Neural cell (in vitro differentiated cells): ENCODE measurements around the gene DEF6. TPM values are rescaled to one million over a fixed set of nuclear protein-coding genes. Genes with fewer than 3 reads are reported as not detected.

ENCODE experiments used
- H2AFZ ChIP-seq: fragments of 200-600, 300-800 bp; sonication (generic), shearing (Covaris generic); 2 replicates; pipeline ENCODE4 v1.6.0; 2014; ENCODE audit warnings: low read depth, mild to moderate bottlenecking, antibody characterized with exemption, low read length, moderate library complexity
- H3F3A ChIP-seq: fragments of 200-600 bp; shearing (Covaris generic); 2 replicates; pipeline ENCODE4 v1.6.1; 2016; ENCODE audit warnings: mild to moderate bottlenecking, moderate library complexity, mixed read lengths, antibody characterized with exemption, low read length; ENCODE audit not compliant: insufficient read depth, poor library complexity, severe bottlenecking
- H3K27ac ChIP-seq: fragments of 200-600, 300-800 bp; sonication (generic), shearing (Covaris generic); 2 replicates; pipeline ENCODE4 v1.5.1; 2014; ENCODE audit warnings: mild to moderate bottlenecking, low read length, moderate library complexity
- H3K27me3 ChIP-seq: fragments of 300-800, 200-600 bp; sonication (generic), shearing (Covaris generic); 2 replicates; pipeline ENCODE4 v1.6.0; 2014; ENCODE audit warnings: mild to moderate bottlenecking, low read depth, low read length, moderate library complexity; ENCODE audit not compliant: insufficient read depth
- H3K36me3 ChIP-seq: fragments of 300-800, 200-600 bp; sonication (generic), shearing (Covaris generic); 2 replicates; pipeline ENCODE4 v1.5.1; 2014; ENCODE audit warnings: mild to moderate bottlenecking, antibody characterized with exemption, low read length, moderate library complexity; ENCODE audit not compliant: insufficient read depth
- H3K4me2 ChIP-seq: fragments of 300-800, 200-600 bp; sonication (generic), shearing (Covaris generic); 2 replicates; pipeline ENCODE4 v1.6.0; 2014; ENCODE audit warnings: mild to moderate bottlenecking, low read length
- H3K4me3 ChIP-seq: fragments of 300-800, 200-600 bp; sonication (generic), shearing (Covaris generic); 2 replicates; pipeline ENCODE4 v1.5.1; 2014; ENCODE audit warnings: mild to moderate bottlenecking, low read length, moderate library complexity
- H3K79me2 ChIP-seq: fragments of 200-600 bp; shearing (Covaris generic); replicated peaks from 2 replicates; pipeline ENCODE4 v1.6.0; 2014; ENCODE audit warnings: mild to moderate bottlenecking, low read length, moderate library complexity; ENCODE audit not compliant: insufficient read depth
- H3K9ac ChIP-seq: fragments of 300-800, 200-600 bp; sonication (generic), shearing (Covaris generic); 2 replicates; pipeline ENCODE4 v1.6.1; 2016; ENCODE audit warnings: mild to moderate bottlenecking, low read length, mixed read lengths
- H3K9me2 ChIP-seq: fragments of 200-600 bp; shearing (Covaris generic); 2 replicates; pipeline ENCODE4 v1.6.1; 2016; ENCODE audit warnings: mild to moderate bottlenecking, low read length, mixed read lengths; ENCODE audit not compliant: insufficient read depth
- H3K9me3 ChIP-seq: fragments of 200-600, 300-800 bp; sonication (generic), shearing (Covaris generic); 2 replicates; pipeline ENCODE4 v1.6.1; 2016; ENCODE audit warnings: mild to moderate bottlenecking, mixed run types, low read length, moderate library complexity, mixed read lengths
- H4K20me1 ChIP-seq: fragments of 200-600 bp; shearing (Covaris generic); 2 replicates; pipeline ENCODE4 v1.6.1; 2016; ENCODE audit warnings: mild to moderate bottlenecking, mixed run types; ENCODE audit not compliant: insufficient read depth
- CTCF ChIP-seq: fragments of 450-650 bp; IDR thresholded peaks from 2 replicates; pipeline ENCODE4 v1.5.1; 2014; ENCODE audit warnings: antibody characterized with exemption, mild to moderate bottlenecking, moderate library complexity; ENCODE audit not compliant: poor library complexity, severe bottlenecking
- EP300 ChIP-seq: fragments of 450-650 bp; conservative IDR thresholded peaks from 2 replicates; pipeline ENCODE4 v1.6.1; 2014; ENCODE audit warnings: antibody characterized with exemption, mild to moderate bottlenecking, moderate library complexity; ENCODE audit not compliant: poor library complexity, severe bottlenecking
- EZH2 ChIP-seq: fragments of 200-600, 300-800 bp; shearing (Covaris generic), sonication (generic); IDR thresholded peaks from 2 replicates; pipeline ENCODE4 v1.6.1; 2014; ENCODE audit warnings: antibody characterized with exemption, low read length, borderline replicate concordance, mild to moderate bottlenecking; ENCODE audit not compliant: insufficient read depth, poor library complexity, severe bottlenecking
- MXI1 ChIP-seq: fragments of 450-650 bp; conservative IDR thresholded peaks from 2 replicates; pipeline ENCODE4 v1.6.1; 2014; ENCODE audit warnings: antibody characterized with exemption, mild to moderate bottlenecking; ENCODE audit not compliant: poor library complexity, severe bottlenecking
- POLR2AphosphoS5 ChIP-seq: IDR thresholded peaks from 2 replicates; pipeline ENCODE4 v1.6.1; 2012
- RAD21 ChIP-seq: fragments of 450-650 bp; conservative IDR thresholded peaks from 2 replicates; pipeline ENCODE4 v1.6.1; 2014; ENCODE audit warnings: antibody characterized with exemption, mild to moderate bottlenecking, moderate library complexity
- REST ChIP-seq: IDR thresholded peaks from 2 replicates; pipeline ENCODE4 v1.6.1; 2012; ENCODE audit warnings: borderline replicate concordance
- SMC3 ChIP-seq: fragments of 450-650 bp; conservative IDR thresholded peaks from 2 replicates; pipeline ENCODE4 v1.6.1; 2014; ENCODE audit warnings: antibody characterized with exemption, mild to moderate bottlenecking, moderate library complexity; ENCODE audit not compliant: poor library complexity
- TAF1 ChIP-seq: IDR thresholded peaks from 2 replicates; pipeline ENCODE4 v1.6.1; 2012; ENCODE audit warnings: low read depth
- polyA plus RNA-seq: library from polyadenylated mRNA; depleted of rRNA; stranded (reverse); fragments of >200 nt; gene quantifications from 2 replicates; pipeline ENCODE4 v1.2.3, GENCODE V29; 2014

Gene DEF6
- polyA plus RNA-seq, 1 donor from 2014 or later: 1.3 TPM

GRCh38 chr6:35370124-35370741 is 72.6 kb downstream of the DEF6 start:
- TF ChIP-seq MXI1 (no peak), REST (no peak), POLR2AphosphoS5 (no peak), EP300 (no peak), RAD21 (no peak), SMC3 (no peak), EZH2 (no peak), CTCF (no peak), TAF1 (no peak)
- H4K20me1 ChIP-seq: no peaks in the 10 kb centered on the region
- no peaks in the 10 kb centered on the region for H3K27me3 ChIP-seq
- H3K79me2 ChIP-seq: no peaks in the 10 kb centered on the region
- no peak overlapping the region for H3K4me2 ChIP-seq
- no peaks in the 10 kb centered on the region for H3K9me2 ChIP-seq
- no peaks in the 10 kb centered on the region for H3F3A ChIP-seq
- H2AFZ ChIP-seq: no peak overlapping the region
- no peak overlapping the region for H3K4me3 ChIP-seq
- no peaks in the 10 kb centered on the region for H3K36me3 ChIP-seq
- no peaks in the 10 kb centered on the region for H3K9me3 ChIP-seq
- H3K27ac ChIP-seq: no peak overlapping the region
- H3K9ac ChIP-seq: no peak overlapping the region

- H3K27me3 ChIP-seq: no peaks in the 10 kb centered on the region
- no peak overlapping the region for H3K9ac ChIP-seq
- no peaks in the 10 kb centered on the region for H3K36me3 ChIP-seq
- no peak overlapping the region for H3K27ac ChIP-seq
- H2AFZ ChIP-seq: no peak overlapping the region
- H4K20me1 ChIP-seq: no peaks in the 10 kb centered on the region
- no peaks in the 10 kb centered on the region for H3K9me3 ChIP-seq
- no peak for TF ChIP-seq RAD21
- TF ChIP-seq CTCF: no peak
- TF ChIP-seq TAF1: no peak
- TF ChIP-seq SMC3: no peak
- TF ChIP-seq EZH2: no peak
- TF ChIP-seq POLR2AphosphoS5: no peak
- no peak for TF ChIP-seq EP300
- no peak for TF ChIP-seq REST
- no peak for TF ChIP-seq MXI1
- no peak overlapping the region for H3K4me2 ChIP-seq
- no peaks in the 10 kb centered on the region for H3F3A ChIP-seq
- H3K79me2 ChIP-seq: no peaks in the 10 kb centered on the region
- H3K9me2 ChIP-seq: no peaks in the 10 kb centered on the region
- no peak overlapping the region for H3K4me3 ChIP-seq
Observed at GRCh38 chr6:35370785-35371493, 73.3 kb downstream of the DEF6 start.
